HEK293 (cell line): ENCODE data around the gene TDP1.

Source experiments
- CTCF ChIA-PET: fragments of 350-600 bp; formaldehyde crosslinking; extraction: SDS; loops from one replicate; lab custom pipeline; 2021; ENCODE audit warnings: antibody characterized with exemption; lab: Yijun Ruan, JAX
- POLR2A ChIA-PET: fragments of 300-600 bp; formaldehyde crosslinking; extraction: SDS; loops from one replicate; lab custom pipeline; 2020; ENCODE audit warnings: antibody characterized with exemption, inconsistent platforms; lab: Yijun Ruan, JAX
- H3K27ac ChIP-seq: fragments of 200-500 bp; sonication (Bioruptor generic); 2 replicates; pipeline ENCODE4 v1.5.1; 2014; ENCODE audit warnings: low read depth, low read length, control low read depth, inconsistent platforms; ENCODE audit errors: extremely low read depth
- H3K36me3 ChIP-seq, 2 experiments: fragments of 200-500 bp in 1 of 2; sonication (Bioruptor generic) in 1 of 2; 1 replicate in 1 of 2; 2 replicates in 1 of 2; pipeline ENCODE4 v1.5.1; 2014 to 2017; ENCODE audit warnings: inconsistent platforms in 2 of 2, low read length in 2 of 2; ENCODE audit not compliant: control insufficient read depth in 2 of 2, insufficient read depth in 1 of 2
- H3K4me1 ChIP-seq: fragments of 200-500 bp; sonication (Bioruptor generic); 2 replicates; pipeline ENCODE4 v1.5.1; 2014; ENCODE audit warnings: mild to moderate bottlenecking, low read length, inconsistent platforms; ENCODE audit not compliant: control insufficient read depth, insufficient read depth
- H3K4me3 ChIP-seq: 2 replicates; pipeline ENCODE4 v1.5.1; 2011; ENCODE audit warnings: low read depth, mild to moderate bottlenecking, control low read depth, low read length, moderate library complexity
- H3K9me3 ChIP-seq: fragments of 200-500 bp; sonication (Bioruptor generic); 2 replicates; pipeline ENCODE4 v1.5.1; 2014; ENCODE audit warnings: low read depth, low read length, inconsistent platforms; ENCODE audit not compliant: control insufficient read depth, insufficient read depth
- BCL11B ChIP-seq: fragments of 450-650 bp; formaldehyde crosslinking; IDR thresholded peaks from 2 replicates; pipeline ENCODE4 v1.5.1; 2016; ENCODE audit warnings: low read depth, missing biosample characterization, missing genetic modification characterization
- HOXA7 ChIP-seq: sonication (generic); formaldehyde crosslinking; IDR thresholded peaks from 2 replicates; pipeline ENCODE4 v1.8.1; 2022; ENCODE audit warnings: missing genetic modification reagents, borderline replicate concordance
- REPIN1 ChIP-seq: fragments of 450-650 bp; formaldehyde crosslinking; IDR thresholded peaks from 2 replicates; pipeline ENCODE4 v1.5.1; 2017; ENCODE audit warnings: missing biosample characterization, missing genetic modification characterization, low read depth
- REST ChIP-seq: fragments of 450-650 bp; formaldehyde crosslinking; IDR thresholded peaks from 2 replicates; pipeline ENCODE4 v1.5.1; 2016; ENCODE audit warnings: missing biosample characterization, missing genetic modification characterization
- SP7 ChIP-seq: fragments of 450-650 bp; formaldehyde crosslinking; IDR thresholded peaks from 2 replicates; pipeline ENCODE4 v1.5.1; 2016; ENCODE audit warnings: missing biosample characterization, missing genetic modification characterization
- ZIC2 ChIP-seq: fragments of 450-650 bp; formaldehyde crosslinking; IDR thresholded peaks from 2 replicates; pipeline ENCODE4 v1.5.1; 2016; ENCODE audit warnings: missing biosample characterization, missing genetic modification characterization
- ZNF132 ChIP-seq: fragments of 450-650 bp; formaldehyde crosslinking; IDR thresholded peaks from 2 replicates; pipeline ENCODE4 v1.5.1; 2017; ENCODE audit warnings: missing biosample characterization, missing genetic modification characterization, borderline replicate concordance
- ZNF133 ChIP-seq: fragments of 450-650 bp; formaldehyde crosslinking; IDR thresholded peaks from 2 replicates; pipeline ENCODE4 v1.5.1; 2016; ENCODE audit warnings: missing biosample characterization, missing genetic modification characterization
- ZNF311 ChIP-seq: fragments of 450-650 bp; formaldehyde crosslinking; IDR thresholded peaks from 2 replicates; pipeline ENCODE4 v1.5.1; 2017; ENCODE audit warnings: missing biosample characterization, missing genetic modification characterization, borderline replicate concordance
- ZNF335 ChIP-seq: fragments of 450-650 bp; formaldehyde crosslinking; conservative IDR thresholded peaks from 2 replicates; pipeline ENCODE4 v1.5.1; 2016; ENCODE audit warnings: missing biosample characterization, missing genetic modification characterization
- ZNF350 ChIP-seq: fragments of 450-650 bp; formaldehyde crosslinking; IDR thresholded peaks from 2 replicates; pipeline ENCODE4 v1.5.0; 2017; ENCODE audit warnings: missing biosample characterization, mild to moderate bottlenecking, missing genetic modification characterization
- ZNF366 ChIP-seq: fragments of 450-650 bp; formaldehyde crosslinking; conservative IDR thresholded peaks from 2 replicates; pipeline ENCODE4 v1.5.1; 2016; ENCODE audit warnings: missing biosample characterization, missing genetic modification characterization
- ZNF416 ChIP-seq: fragments of 450-650 bp; formaldehyde crosslinking; IDR thresholded peaks from 2 replicates; pipeline ENCODE4 v1.5.1; 2016; ENCODE audit warnings: missing biosample characterization, missing genetic modification characterization
- ZNF488 ChIP-seq: fragments of 450-650 bp; formaldehyde crosslinking; IDR thresholded peaks from 2 replicates; pipeline ENCODE4 v1.5.1; 2016; ENCODE audit warnings: missing biosample characterization, missing genetic modification characterization
- ZNF544 ChIP-seq: fragments of 450-650 bp; formaldehyde crosslinking; IDR thresholded peaks from 2 replicates; pipeline ENCODE4 v1.5.0; 2017; ENCODE audit warnings: missing biosample characterization, missing genetic modification characterization
- ZNF548 ChIP-seq: fragments of 450-650 bp; formaldehyde crosslinking; IDR thresholded peaks from 2 replicates; pipeline ENCODE4 v1.5.1; 2016; ENCODE audit warnings: missing biosample characterization, missing genetic modification characterization
- ZNF560 ChIP-seq: fragments of 450-650 bp; formaldehyde crosslinking; IDR thresholded peaks from 2 replicates; pipeline ENCODE4 v1.5.1; 2017; ENCODE audit warnings: missing biosample characterization, missing genetic modification characterization, borderline replicate concordance
- ZNF707 ChIP-seq: fragments of 450-650 bp; formaldehyde crosslinking; IDR thresholded peaks from 2 replicates; pipeline ENCODE4 v1.5.1; 2016; ENCODE audit warnings: missing biosample characterization, missing genetic modification characterization
- ZNF76 ChIP-seq: fragments of 450-650 bp; formaldehyde crosslinking; IDR thresholded peaks from 2 replicates; pipeline ENCODE4; 2016; ENCODE audit warnings: low read depth, missing biosample characterization, missing genetic modification characterization, borderline replicate concordance
- TF ChIP-seq, protein P1 (sequence below): fragments of 450-650 bp; formaldehyde crosslinking; IDR thresholded peaks from 2 replicates; pipeline ENCODE4 v1.5.1; 2016; ENCODE audit warnings: missing biosample characterization, missing genetic modification characterization
- TF ChIP-seq, protein P2 (sequence below): fragments of 450-650 bp; formaldehyde crosslinking; IDR thresholded peaks from 2 replicates; pipeline ENCODE4 v1.5.1; 2016; ENCODE audit warnings: missing biosample characterization, missing genetic modification characterization
- TF ChIP-seq, protein P3 (sequence below): fragments of 450-650 bp; formaldehyde crosslinking; IDR thresholded peaks from 2 replicates; pipeline ENCODE4 v1.5.1; 2016; ENCODE audit warnings: missing biosample characterization, missing genetic modification characterization

Gene TDP1

GRCh38 chr14:89911010-89911919 is 44.5 kb upstream of the TDP1 start (continued):
- TF ChIP-seq REST (tag by site-specific recombination) (no peak), ZNF350 (tag by site-specific recombination) (no peak), ZNF335 (tag by site-specific recombination) (peak; percentile 33; the same call in 1 of the 2 replicates)

GRCh38 chr14:89912221-89912620 is 43.5 kb upstream of the TDP1 start:
- Histone ChIP-seq H3K27ac (no peak overlapping the region), H3K9me3 (no peaks in the 10 kb centered on the region), H3K36me3 (no peaks in the 10 kb centered on the region), H3K4me3 (no peak overlapping the region), H3K4me1 (peaks cover 20% of the 10 kb centered on the region)
- TF ChIP-seq ZNF488 (no peak), BCL11B (tag by site-specific recombination) (no peak), ZNF416 (no peak), SP7 (tag by site-specific recombination) (no peak), ZNF366 (tag by site-specific recombination) (no peak), ZIC2 (no peak), ZNF707 (tag by site-specific recombination) (no peak)
- TF ChIP-seq, protein P1, sequence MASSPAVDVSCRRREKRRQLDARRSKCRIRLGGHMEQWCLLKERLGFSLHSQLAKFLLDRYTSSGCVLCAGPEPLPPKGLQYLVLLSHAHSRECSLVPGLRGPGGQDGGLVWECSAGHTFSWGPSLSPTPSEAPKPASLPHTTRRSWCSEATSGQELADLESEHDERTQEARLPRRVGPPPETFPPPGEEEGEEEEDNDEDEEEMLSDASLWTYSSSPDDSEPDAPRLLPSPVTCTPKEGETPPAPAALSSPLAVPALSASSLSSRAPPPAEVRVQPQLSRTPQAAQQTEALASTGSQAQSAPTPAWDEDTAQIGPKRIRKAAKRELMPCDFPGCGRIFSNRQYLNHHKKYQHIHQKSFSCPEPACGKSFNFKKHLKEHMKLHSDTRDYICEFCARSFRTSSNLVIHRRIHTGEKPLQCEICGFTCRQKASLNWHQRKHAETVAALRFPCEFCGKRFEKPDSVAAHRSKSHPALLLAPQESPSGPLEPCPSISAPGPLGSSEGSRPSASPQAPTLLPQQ (tag by site-specific recombination), result no peak
- TF ChIP-seq, protein P2, sequence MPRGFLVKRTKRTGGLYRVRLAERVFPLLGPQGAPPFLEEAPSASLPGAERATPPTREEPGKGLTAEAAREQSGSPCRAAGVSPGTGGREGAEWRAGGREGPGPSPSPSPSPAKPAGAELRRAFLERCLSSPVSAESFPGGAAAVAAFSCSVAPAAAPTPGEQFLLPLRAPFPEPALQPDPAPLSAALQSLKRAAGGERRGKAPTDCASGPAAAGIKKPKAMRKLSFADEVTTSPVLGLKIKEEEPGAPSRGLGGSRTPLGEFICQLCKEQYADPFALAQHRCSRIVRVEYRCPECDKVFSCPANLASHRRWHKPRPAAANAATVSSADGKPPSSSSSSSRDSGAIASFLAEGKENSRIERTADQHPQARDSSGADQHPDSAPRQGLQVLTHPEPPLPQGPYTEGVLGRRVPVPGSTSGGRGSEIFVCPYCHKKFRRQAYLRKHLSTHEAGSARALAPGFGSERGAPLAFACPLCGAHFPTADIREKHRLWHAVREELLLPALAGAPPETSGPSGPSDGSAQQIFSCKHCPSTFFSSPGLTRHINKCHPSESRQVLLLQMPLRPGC, result no peak
- ChIA-PET POLR2A (no interaction called here), CTCF (interaction anchor here (0.6 to 1.8 kb wide), 3 partner anchors 132 to 885 kb away, joined by 3 to 6 read pairs (median 4); no protein-coding TSS in a partner anchor)

DNA sequence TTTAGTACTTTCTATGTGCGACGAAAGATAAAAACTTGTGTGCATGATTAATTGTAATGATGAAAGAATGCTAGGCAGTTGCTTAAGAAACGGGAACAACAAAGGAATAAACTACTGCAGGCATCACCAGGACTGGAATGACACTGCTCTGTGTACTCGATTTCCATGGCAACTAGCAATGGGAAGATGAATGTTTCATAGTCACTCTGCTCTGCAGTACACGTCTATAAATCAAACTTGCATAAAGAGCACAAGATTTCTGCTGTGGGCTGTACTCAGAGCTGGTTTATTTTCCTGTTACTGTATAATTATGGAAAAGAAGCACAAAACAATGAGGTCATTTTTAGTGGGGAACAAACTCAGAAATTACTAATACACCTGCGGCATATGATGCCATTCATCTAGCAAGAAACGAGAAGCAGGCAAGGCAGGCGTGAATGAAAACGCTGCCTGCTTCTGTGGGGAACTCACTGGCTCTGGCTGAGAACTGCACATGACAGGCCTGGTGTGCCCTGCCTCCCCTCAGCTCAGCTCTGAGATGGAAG is 43.0 kb upstream of the TDP1 start:
- no peaks in the 10 kb centered on the region for H3K9me3 ChIP-seq
- CTCF ChIA-PET, result interaction anchor here (0.6 to 1.8 kb wide), 4 partner anchors 883 to 1351 kb away, joined by 3 to 6 read pairs (median 3); no protein-coding TSS in a partner anchor
- H3K4me1 ChIP-seq, result peaks cover 20% of the 10 kb centered on the region
- no peak overlapping the region for H3K27ac ChIP-seq
- H3K4me3 ChIP-seq, result no peak overlapping the region
- H3K36me3 ChIP-seq, result no peaks in the 10 kb centered on the region
- POLR2A ChIA-PET, result no interaction called here
- TF ChIP-seq ZNF132 (tag by site-specific recombination) (no peak), ZNF133 (tag by site-specific recombination) (no peak), ZNF560 (no peak), ZNF548 (tag by site-specific recombination) (no peak), ZNF311 (tag by site-specific recombination) (no peak), ZNF76 (no peak), HOXA7 (CRISPR knock-in tag) (no peak), ZNF544 (tag by site-specific recombination) (no peak), REPIN1 (tag by site-specific recombination) (no peak)
- TF ChIP-seq, protein P3, sequence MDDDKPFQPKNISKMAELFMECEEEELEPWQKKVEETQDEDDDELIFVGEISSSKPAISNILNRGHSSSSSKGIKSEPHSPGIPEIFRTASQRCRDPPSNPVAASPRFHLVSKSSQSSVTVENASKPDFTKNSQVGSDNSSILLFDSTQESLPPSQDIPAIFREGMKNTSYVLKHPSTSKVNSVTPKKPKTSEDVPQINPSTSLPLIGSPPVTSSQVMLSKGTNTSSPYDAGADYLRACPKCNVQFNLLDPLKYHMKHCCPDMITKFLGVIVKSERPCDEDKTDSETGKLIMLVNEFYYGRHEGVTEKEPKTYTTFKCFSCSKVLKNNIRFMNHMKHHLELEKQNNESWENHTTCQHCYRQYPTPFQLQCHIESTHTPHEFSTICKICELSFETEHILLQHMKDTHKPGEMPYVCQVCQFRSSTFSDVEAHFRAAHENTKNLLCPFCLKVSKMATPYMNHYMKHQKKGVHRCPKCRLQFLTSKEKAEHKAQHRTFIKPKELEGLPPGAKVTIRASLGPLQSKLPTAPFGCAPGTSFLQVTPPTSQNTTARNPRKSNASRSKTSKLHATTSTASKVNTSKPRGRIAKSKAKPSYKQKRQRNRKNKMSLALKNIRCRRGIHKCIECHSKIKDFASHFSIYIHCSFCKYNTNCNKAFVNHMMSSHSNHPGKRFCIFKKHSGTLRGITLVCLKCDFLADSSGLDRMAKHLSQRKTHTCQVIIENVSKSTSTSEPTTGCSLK (tag by site-specific recombination), result no peak
